Stimulated activated CD8-positive, alpha-beta memory T cell treated with anti-CD3 and anti-CD28 coated beads, Interleukin-15, amount 100 ng/mL, for 1 hour (primary cell): ENCODE results near the gene TNFRSF25.
A peak's percentile ranks its signal among the peaks of the same experiment; 100 is the strongest.

Experiments used
- DNase-seq: peaks from one replicate; pipeline ENCODE4 v3.0.0-alpha.2; 2020; ENCODE audit warnings: low read depth

TNFRSF25 gene

DNA sequence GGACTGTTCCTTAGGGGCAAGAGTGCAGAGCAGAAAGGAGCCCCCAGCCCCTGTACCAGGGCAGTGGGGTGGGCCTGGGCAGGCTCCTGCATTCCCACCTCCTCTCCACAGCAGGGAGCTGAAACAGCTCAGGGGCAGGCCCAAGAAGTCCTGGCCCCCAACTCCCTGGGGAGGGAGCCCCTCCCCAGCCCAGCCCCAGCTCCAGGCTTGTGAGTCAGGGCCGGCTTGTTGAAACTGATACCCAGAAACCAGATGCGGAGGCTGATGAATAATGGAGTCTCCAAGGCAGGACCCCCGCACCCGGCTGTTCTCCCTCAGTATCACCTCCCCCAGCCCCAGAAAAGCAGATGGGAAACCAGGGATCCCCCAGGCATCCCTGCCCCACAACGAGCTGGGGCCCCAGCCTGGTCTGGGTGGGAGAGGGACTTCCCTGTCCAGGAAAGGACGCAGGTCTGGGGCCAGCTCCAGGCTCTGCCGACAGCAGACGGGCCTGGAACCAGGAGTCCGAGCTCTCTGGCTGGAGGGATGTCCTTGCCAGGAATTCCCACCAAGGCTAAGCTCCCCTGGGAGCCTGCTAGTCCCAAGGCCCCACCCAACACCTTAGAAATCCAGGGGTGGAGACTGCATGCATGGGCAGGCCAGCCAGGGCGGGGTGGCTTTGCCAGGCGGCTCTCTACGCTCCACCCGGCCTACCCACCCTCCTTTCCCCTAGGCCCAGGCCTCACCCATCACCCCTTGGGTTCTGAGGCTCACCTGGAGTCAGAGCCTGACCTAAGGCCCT, 22.8 kb upstream of the TNFRSF25 start:
- DNase-seq = no peak

DNA sequence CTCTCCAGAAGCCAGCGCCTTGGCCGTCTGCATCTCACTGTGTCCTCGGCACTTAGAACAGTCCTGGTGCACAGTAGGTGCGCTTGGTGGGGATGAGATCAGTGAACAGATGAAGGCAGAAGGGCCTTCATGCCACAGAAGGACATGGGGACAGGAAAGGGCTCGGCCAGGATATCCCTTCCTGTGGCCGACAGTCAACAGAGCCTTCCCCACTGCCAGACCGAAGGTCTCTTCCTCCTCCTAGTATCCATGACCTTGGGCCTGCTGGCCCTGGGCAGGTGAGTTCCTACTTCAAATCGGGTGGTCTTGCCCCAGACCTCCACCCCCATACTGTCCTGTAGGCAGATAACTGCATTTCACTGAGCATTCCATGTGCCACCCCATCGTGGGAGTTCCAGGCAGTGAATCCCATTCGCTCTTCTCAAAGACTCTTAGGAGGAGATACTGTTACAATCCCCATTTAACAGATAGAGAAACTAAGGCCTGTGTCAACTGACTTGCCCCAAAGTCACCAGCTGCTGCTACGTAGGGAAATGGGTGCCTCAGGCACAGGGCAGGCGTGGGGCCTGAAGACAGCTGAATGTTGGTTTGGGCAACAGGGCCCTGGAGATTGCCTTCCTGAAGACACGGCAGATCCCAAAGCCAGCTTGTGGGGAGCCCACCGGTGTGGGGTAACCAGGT, 22.0 kb upstream of the TNFRSF25 start:
- DNase-seq = no peak

DNA sequence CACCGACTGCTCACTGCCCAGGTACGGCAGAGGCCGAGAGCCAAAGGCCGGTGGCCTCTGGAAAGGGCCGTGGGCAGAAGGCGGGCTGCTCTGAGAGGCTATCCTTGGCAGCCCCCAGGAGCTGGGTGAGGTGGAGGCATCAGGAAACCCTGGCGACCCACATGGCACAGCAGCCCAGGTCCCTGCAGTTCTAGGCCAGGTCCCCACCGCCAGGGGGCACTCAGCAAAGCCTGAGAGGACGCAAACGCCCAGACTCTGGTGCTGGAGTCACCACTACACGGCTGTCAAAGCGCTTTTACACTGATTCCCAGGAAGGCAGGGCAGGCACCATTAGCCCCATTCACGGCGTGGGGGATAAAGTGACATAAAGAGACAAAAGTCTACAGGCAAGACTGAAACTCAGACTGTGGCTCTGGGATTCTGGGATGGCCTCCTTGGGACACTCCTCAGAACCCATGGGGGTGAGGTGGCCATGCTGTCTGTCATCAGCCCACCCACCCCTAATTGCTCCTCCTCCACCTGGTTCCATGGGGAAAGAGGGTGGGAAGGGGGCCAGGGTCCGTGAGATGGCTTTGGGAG, 20.5 kb upstream of the TNFRSF25 start:
- peak; percentile 81 for DNase-seq

DNA sequence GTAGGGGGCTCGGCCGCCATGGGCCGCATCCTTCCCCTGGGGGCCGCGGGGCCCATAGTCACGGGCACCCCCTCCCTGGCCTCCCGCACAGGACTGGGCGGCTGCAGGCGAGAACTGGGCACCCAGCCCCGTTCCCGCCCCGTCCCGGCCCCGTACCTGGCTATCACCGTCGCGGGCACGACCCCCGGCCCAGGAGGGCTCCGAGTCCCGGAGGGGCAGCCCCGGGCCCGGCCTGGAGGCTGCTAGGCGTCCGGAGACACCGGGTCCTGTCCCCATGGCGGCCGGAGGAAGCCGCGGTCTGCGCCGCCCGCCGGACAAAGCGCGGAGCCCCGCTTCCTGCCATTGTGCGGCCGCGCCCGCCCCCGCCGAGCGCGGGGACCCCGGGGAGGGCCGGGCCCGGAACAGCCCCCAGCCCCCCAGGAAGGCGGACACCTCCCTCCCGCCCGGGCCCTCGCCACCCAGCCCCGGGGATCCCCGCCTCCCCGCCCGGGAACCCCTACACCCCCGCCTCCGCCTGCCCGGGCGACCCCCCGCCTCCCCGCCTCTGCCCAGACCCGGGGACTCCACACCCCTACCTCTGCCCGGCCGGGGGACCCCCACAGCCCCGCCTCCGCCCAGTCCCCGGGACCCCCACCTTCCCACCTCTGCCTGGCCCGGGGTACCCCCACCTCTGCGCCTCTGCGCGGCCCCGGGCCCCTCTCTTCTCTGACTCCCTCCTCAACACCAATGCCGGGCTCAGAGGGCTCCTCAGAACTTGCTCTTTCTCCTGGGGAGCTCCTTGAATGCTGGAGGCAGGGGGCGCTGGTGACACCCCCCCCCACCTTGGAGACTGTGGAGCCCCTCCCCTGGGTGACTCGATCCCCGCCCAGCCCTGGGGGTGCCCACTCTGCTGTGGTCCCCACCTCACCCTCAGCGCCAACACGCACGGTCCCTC, 19.5 kb upstream of the TNFRSF25 start:
- no peak for DNase-seq

DNA sequence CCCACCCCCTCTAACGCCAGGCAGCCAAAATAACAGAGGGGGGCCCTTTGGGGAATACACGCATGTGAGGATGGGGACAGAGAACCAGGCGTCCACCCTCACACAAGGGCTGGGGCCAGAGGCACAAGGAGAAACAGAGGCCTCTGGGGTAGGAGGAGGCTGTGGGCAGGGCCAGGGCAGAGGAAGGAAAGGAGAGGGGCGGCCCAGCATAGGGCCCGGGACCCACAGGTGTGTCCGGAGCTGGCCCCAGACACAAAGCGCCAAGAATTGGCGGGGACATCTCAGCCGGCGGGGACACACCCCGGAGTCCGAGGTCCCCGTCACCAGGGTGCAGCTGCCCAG, 18.8 kb upstream of the TNFRSF25 start:
- no peak for DNase-seq

DNA sequence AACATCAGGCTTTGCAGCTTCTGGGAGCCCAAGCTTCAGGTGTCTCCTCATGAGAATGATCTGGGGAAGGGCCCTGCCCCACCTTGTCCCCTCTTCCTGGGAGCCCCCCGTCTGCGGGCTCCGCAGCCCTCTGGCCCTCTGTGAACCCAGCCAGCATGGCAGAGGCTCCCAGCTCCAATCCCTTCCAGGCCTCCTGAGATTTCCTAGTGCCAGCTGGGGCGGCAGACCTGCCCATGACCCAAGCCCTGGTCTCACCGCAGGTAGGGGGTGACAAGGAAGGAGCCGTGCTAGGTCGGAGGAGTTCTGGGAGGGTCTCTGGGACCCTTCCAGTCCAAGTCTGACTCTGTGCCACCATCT, 17.8 kb upstream of the TNFRSF25 start:
- no peak for DNase-seq

DNA sequence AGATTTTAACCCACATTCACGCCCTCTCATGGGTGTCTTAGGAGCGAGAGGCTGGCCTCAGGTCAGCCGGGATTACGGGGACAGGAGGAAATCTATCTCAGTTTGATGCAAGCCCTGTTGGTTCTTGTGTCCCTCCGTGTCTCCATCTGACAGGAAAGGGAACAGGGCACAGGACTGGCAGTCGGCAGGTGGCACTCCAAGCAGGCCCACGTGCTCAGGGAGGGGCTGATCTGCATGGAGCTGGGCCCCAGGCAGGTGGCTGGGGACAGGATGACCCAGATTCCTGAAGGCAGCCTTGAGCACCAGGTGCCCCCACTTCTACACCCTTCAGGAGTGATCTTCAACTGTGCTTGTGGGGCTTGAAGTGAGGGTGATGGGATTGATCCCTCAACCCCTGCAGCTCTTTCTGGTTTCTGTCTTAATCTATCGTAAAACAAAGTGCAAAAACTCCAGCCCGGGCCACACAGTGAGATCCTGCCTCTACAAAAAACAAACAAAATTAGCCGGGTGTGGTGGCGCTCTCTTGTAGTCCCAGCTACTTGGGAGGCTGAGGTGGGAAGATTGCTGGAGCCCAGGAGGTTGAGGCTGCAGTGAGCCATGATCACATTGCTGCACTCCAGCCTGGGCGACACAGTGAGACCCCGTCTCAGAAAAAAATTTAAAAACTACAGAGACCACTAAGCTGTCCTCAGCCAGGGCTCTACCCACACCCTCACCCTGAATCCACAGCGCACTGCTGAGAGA, 17.2 kb upstream of the TNFRSF25 start:
- no peak for DNase-seq

DNA sequence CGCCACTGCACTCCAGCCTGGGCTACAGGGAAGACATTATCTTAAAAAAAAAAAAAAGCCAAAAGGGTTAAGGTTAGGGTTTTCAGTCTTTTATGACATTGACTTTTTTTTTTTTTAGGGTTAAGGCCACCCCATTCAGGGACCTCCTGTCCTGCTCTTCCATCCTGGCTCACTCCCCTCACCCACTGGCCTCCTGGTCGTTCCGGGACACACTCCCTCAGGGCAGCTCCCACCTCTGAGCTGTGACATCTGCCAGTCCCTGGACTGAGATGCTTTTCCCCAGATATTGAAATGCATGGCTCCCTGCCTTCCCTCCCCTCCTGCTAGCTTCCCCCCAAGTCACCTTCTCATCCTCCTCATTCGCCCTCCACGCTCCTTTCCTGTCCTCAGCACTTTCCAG, 15.8 kb upstream of the TNFRSF25 start:
- DNase-seq = no peak

DNA sequence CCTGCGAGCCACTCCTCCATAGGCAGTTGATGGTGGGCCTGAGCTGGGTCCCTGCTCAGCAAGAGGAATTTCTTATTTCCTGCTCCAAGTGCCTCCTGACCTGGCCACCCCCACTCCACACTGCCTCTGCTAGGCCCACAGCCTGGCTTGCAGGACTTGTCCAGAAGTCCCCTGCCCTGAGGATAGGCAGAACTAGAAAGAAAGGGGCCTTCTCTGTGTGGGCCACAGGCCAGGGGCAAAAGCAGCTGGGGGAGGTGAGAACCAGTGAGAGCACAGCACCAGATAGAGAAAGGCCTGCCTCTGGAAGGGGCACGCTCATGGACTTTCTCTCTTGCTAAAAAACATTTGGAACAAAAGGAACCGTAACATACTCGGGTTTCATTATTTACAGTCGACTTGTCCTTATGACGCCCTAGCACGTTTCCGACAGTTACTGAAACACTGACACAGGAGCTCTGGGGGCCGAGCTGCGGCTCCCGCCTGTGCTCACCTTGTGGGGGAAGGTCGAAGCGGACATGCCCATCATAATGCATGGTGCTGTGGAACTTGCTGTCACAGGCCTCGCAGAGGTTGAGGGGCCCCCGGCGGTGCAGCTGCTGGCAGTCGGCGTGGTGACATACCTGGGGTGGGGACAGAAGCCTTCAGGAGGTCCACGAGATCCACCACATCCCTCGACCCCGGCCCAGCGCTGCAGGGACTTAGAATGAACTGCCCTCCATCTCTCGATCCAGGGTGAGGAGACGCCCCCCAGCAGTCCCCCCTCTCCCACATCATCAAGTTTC, 11.3 kb upstream of the TNFRSF25 start:
- DNase-seq = no peak

DNA sequence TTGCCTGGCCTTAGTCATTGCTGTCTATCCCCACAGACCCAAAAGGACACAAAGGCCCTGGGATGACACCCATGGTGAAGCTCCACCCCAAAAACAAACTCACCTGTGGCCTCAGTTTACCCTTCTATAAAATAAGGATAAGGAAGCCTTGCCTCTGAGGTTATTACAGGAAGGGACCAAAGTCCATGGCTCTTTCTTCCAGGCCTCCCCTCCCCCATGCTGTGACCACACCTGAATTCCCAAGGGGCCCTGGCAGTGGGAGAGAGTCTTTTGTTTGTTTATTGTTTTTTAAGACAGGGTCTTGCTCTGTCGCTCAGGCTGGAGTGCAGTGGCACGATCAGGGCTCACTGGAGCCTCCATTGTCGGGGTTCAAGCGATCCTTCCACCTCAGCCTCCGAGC, 10.5 kb upstream of the TNFRSF25 start:
- DNase-seq = no peak

DNA sequence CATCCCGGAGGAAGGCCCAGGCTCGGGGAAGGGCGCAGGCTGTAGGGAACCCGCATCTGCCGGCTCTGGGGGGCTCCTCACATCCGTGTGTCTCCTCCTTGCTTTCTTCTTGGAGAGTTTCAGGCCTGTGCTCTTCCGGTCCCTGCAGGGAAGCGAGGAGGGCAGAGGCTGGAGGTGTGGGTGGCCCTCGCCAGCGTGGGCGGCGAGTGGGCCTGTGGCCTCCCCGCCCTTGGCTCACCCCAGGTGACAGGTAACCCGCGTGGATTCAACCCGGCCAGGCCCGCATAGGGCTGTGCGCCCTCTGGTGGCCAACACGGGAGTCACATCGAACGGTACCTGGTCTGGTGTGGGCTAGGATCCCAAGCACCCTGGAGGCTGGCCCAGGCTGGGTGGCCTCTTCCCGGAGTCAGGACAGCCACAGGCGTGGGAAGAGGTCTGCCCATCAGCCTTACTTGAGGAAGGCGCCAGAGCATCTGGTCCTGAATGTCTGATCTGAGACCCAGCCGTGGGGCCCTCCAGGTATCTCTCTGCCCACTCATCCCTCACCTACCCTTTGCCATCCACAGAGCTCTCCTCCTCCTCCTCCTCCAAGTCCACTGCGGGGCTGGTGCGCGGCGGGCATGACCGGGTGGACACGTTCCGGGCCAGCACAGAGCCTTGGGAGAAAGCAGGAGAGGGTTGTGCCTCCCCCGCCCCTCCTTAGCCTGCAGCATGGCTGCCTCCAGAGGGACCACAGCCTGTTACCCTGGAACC, 9.6 kb upstream of the TNFRSF25 start:
- DNase-seq = peak; percentile 61

DNA sequence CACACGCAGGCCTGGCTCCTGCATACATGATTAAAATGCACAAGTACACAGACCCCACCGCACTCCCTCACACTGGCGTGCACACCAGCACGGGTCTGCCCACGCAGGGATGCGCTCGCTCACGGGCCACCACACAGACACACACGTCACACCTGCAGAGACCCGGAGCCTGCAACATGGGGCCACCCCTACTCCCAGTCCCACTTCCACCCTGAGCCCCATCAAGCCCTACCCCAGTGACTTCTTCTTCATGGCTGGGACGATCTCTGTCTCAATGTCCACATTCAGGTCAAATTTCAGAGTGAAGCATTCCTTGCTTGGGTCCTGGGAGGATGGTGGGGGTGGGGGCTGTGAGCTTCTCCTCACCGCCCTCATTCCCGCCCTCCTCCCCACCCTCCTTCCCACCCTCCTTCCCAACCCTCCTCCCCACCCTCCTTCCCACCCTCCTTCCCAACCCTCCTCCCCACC, 8.9 kb upstream of the TNFRSF25 start:
- DNase-seq = no peak

DNA sequence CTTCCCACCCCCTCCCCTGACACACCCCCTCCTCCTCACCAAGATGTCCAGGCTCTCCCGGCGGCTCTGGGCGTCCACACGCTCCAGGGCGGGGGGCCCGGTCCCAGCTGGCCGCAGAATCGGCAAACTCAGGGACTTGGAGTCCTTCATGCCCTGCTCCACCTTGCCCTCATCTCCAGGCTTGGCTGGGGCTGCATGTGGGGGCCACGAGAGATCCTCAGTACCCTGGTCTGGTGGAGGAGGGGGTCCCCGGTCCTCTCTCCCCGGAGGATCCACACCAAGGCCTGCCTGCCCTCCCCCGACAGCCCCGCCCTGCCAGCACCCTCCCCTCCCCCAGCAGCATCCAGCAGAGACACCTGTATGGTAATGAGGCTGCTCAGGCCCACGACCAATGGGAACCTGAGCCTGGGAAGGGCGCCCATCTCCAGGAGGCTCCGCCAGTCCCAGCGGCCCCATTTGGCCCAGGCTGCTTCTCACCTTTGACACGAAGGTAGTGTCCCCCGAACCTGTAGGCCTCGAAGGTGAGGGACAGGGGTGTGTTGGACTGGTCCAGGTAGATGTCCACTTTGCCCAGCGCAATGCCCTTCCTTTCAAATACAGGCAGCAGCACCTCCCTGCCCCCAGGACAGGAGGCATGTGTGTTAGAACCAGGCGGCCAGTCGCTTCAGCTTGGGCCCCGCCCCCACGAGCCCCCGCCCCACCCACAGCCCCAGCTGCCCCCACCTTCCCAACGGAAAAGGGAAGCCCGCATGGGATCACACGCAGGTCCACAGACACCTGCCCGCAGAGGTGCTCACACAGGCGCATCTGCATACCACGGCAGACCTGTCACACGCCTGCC, 8.2 kb upstream of the TNFRSF25 start:
- no peak for DNase-seq

DNA sequence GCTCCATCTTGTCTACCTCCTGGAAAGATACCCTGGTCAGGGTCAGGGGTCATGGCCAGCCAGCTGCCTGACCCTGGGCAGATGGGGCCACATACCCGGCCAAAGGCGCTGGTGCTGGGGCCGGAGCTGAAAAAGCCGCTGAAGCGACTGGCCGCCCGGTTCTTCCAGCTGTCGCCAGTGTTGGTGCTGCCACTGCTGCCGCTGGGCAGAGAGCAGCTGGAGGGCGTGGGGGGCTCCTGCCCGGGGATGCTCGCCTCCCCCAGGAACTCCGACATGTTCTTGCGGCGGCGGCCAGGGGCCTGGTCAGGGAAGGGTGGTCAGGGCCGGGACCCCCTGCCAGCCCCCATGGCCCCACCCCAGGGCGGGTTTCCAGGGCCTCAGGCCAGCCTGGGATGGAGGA, 7.2 kb upstream of the TNFRSF25 start:
- no peak for DNase-seq

DNA sequence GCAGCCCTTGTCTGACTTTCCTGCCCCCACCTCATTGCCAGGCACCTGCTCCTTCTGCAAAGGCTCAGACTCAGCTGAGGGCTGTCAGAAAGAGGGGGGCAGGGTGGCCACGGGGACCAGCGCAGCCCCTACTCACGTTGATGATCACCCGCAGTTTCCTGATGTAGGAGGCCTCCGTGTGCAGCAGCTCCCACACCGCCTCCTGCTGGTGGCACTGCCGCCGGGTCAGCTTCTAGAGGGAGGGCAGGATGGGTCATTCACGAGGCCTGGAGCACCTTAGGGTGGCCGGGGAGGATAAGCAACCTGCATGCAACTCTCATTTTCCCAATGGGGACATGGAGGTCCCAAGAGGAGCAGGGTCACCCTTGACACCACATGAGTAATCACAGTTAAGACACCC, 6.4 kb upstream of the TNFRSF25 start:
- no peak for DNase-seq

DNA sequence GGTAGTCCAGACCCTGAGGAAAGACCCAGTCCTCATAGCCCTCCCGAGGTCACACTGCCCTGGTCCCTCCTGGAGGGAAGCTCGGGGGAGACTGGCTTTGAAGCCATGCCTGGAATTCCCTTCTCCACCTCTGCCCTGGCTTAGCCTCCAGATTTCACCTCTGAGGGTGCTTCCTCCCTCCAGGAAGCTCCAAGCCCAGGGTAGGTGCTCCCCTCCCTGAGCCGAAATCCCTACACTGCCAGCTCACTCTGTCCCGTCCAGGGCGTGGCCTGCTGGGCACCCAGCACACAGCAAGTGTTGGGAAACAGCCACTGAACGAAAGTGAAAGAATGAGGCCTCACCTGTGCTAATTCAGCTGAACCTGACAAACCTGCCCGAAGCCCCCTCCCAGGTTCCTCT, 6.0 kb upstream of the TNFRSF25 start:
- DNase-seq = no peak

DNA sequence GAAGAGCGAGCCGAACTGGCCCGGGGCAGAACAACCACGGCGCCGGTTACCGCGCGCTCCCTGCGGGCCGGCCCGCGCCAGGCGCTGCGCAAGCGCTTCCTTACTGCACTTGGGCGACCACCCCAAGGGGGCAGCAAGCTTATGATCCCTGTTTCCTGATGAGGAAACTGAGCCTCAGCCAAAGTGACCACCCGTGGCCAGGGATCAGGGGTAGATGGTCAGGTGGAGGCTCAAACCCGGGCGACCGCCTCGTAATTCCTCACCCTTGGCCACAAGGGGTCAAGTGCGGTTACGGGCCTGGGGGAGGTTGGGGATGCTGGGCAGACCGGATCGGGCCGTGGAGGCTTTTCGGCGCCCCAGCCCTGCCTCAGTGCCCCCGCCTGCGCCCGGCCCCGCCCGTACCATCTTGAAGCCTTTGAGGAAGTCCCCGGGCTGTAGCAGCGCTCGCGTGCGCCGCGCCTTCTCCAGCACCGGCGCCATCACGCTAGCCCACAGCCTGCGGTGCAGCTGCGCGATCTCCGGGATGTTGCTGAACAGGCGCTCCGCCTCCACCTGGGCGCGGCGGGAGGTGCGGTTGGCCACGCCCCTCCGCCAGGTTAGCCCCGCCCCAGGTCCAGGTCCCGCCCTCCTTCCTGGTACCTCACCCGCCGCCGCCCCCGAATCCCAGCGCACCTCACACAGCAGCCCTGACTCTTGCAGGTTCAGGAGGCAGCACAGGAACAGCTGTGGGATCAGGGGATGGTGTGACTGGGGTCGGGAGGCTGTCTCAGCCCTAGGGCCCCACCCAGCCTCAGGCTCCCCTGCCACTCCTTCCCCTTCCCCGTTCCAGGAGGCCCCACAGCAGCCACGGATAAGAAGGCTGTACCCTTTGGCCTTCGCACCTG, 5.4 kb upstream of the TNFRSF25 start:
- no peak for DNase-seq
